COLO829 (cell line): ENCODE results near the gene ISX.
A peak's percentile ranks its signal among the peaks of the same experiment; 100 is the strongest.

Source experiments
- DNase-seq: peaks from one replicate; pipeline ENCODE4 v3.0.0; 2012; ENCODE audit warnings: low spot score

Gene ISX

GRCh38 chr22:35053060-35053835 is 12.7 kb upstream of the ISX start:
- DNase-seq = no peak

- DNase-seq = no peak
Observed at GRCh38 chr22:35054064-35054463, 11.9 kb upstream of the ISX start.

- no peak for DNase-seq
Observed at GRCh38 chr22:35056486-35056885, 9.5 kb upstream of the ISX start.

- DNase-seq = no peak
Observed at GRCh38 chr22:35057155-35057554, 8.8 kb upstream of the ISX start.

- no peak for DNase-seq
Observed at GRCh38 chr22:35059632-35060031, 6.3 kb upstream of the ISX start.

GRCh38 chr22:35064664-35065063 is 1.3 kb upstream of the ISX start:
- DNase-seq = no peak

- DNase-seq = no peak
Observed at GRCh38 chr22:35065183-35065582, 775 bp upstream of the ISX start.

- no peak for DNase-seq
Observed at GRCh38 chr22:35066768-35067167, 810 bp downstream of the ISX start.

GRCh38 chr22:35069541-35069940 is 3.6 kb downstream of the ISX start:
- DNase-seq = no peak

- no peak for DNase-seq
Observed at GRCh38 chr22:35070451-35071093, 4.6 kb downstream of the ISX start.

- DNase-seq = no peak
Observed at GRCh38 chr22:35071784-35072183, 5.8 kb downstream of the ISX start.

GRCh38 chr22:35072925-35073324 is 7.0 kb downstream of the ISX start:
- DNase-seq = no peak

GRCh38 chr22:35074583-35074982 is 8.6 kb downstream of the ISX start:
- DNase-seq = no peak

GRCh38 chr22:35076630-35077029 is 10.7 kb downstream of the ISX start:
- DNase-seq = no peak

- DNase-seq = no peak
Observed at GRCh38 chr22:35085621-35086020, 19.7 kb downstream of the ISX start.

- no peak for DNase-seq
Observed at GRCh38 chr22:35089139-35089538, 23.2 kb downstream of the ISX start.

- no peak for DNase-seq
Observed at GRCh38 chr22:35092406-35092805, 26.4 kb downstream of the ISX start.

- no peak for DNase-seq
Observed at GRCh38 chr22:35098921-35099320, 33.0 kb downstream of the ISX start.

GRCh38 chr22:35099883-35100282 is 33.9 kb downstream of the ISX start:
- DNase-seq = no peak

- peak; percentile 26 for DNase-seq
Observed at GRCh38 chr22:35102663-35103062, 36.7 kb downstream of the ISX start.

GRCh38 chr22:35103761-35104160 is 37.8 kb downstream of the ISX start:
- DNase-seq = no peak

GRCh38 chr22:35104491-35104890 is 38.5 kb downstream of the ISX start:
- DNase-seq = no peak

GRCh38 chr22:35109616-35110015 is 43.7 kb downstream of the ISX start:
- DNase-seq = no peak

GRCh38 chr22:35111244-35111643 is 45.3 kb downstream of the ISX start:
- DNase-seq = no peak
